ENCODE data around the gene ARMC10. TPM values are rescaled to one million over a fixed set of nuclear protein-coding genes. Genes with fewer than 3 reads are reported as not detected.

ARMC10 gene
- total RNA-seq, 2 experiments from 2014 or later: 24.3 to 33.4 TPM

DNA sequence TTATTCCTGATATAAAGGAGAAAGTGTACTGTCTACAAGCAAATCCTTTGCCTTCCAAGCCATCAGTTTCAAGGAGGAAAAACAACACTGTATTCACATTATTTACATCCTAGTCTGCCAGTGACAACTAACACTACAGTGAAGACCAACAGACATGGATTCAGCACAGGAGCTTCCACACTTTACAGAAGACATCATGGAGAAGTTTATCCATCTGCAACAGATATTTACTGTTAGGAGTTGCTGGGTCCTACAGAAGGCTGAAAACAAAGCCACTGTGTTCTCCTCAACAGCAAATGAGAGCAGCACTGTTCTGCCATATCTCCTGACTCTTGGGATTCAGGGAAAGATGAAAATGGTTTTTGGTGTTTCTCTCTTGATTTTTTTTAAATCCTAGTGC, 42.1 kb downstream of the ARMC10 start:
- TF ChIP-seq EZH2phosphoT487 (IDR thresholded peaks at IDR 0.05; ENCODE audit: borderline replicate concordance, low read depth, low read length): no peak
- TF ChIP-seq, protein P1, sequence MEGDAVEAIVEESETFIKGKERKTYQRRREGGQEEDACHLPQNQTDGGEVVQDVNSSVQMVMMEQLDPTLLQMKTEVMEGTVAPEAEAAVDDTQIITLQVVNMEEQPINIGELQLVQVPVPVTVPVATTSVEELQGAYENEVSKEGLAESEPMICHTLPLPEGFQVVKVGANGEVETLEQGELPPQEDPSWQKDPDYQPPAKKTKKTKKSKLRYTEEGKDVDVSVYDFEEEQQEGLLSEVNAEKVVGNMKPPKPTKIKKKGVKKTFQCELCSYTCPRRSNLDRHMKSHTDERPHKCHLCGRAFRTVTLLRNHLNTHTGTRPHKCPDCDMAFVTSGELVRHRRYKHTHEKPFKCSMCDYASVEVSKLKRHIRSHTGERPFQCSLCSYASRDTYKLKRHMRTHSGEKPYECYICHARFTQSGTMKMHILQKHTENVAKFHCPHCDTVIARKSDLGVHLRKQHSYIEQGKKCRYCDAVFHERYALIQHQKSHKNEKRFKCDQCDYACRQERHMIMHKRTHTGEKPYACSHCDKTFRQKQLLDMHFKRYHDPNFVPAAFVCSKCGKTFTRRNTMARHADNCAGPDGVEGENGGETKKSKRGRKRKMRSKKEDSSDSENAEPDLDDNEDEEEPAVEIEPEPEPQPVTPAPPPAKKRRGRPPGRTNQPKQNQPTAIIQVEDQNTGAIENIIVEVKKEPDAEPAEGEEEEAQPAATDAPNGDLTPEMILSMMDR (conservative IDR thresholded peaks at IDR 0.05; ENCODE audit: low read length): no peak
- no peaks in the 10 kb centered on the region for H3K4me1 ChIP-seq (ENCODE audit: insufficient read depth, low read length, poor library complexity, severe bottlenecking)

DNA sequence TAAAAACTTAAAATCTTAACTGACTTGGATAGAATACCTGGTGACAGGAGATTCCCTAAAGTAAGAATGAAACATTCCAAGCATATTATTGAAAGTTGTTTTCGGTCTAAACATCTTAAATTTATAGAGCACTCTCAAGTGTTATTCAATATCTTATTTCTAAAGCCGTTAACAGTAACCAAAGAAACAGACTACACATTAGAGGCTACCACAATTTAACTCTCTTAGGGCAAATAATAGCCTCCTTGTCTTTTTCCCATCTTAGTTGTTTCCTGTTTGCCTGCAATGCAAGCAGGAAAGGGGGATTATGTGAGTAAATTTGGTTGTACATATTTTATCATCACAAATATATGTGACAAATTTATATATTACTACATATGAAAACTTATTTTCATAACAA, 42.5 kb downstream of the ARMC10 start:
- Histone ChIP-seq H3K4me2 (ENCODE audit: low read length) (no peak overlapping the region), H2AFZ (ENCODE audit: low read length) (no peak overlapping the region), H3K27ac (ENCODE audit: low read depth, low read length, poor library complexity, severe bottlenecking) (no peak overlapping the region), H3K9me2 (ENCODE audit: insufficient read depth, low read length) (no peaks in the 10 kb centered on the region), H3K4me3 (ENCODE audit: low read depth, low read length, poor library complexity, severe bottlenecking) (no peak overlapping the region), H3K79me2 (ENCODE audit: insufficient read depth, low read depth, low read length) (no peaks in the 10 kb centered on the region), H3K9me3 (ENCODE audit: low read length) (no peaks in the 10 kb centered on the region), H3K36me3 (ENCODE audit: insufficient read depth, low read length) (peaks cover 50% of the 10 kb centered on the region), H4K20me1 (ENCODE audit: insufficient read depth, low read length) (no peaks in the 10 kb centered on the region), H3K4me1 (ENCODE audit: insufficient read depth, low read length, poor library complexity, severe bottlenecking) (no peaks in the 10 kb centered on the region)
- TF ChIP-seq, protein P1 (conservative IDR thresholded peaks at IDR 0.05; ENCODE audit: low read length): no peak
- TF ChIP-seq EZH2phosphoT487 (IDR thresholded peaks at IDR 0.05; ENCODE audit: borderline replicate concordance, low read depth, low read length): no peak
- no TSS peak for BruUV-seq (replicated peaks)
- CTCF ChIA-PET (ENCODE audit: unreplicated experiment): no interaction called here
- intact Hi-C loops (cut with micrococcal nuclease; ENCODE audit: unreplicated experiment): no loop called here
- no peak for DNase-seq (ENCODE audit: low spot score)
- POLR2A ChIA-PET: no interaction called here

More for the DNA sequence above, 42.1 kb downstream of the ARMC10 start:
- Histone ChIP-seq H4K20me1 (ENCODE audit: insufficient read depth, low read length) (no peaks in the 10 kb centered on the region), H3K27ac (ENCODE audit: low read depth, low read length, poor library complexity, severe bottlenecking) (no peak overlapping the region), H3K9me2 (ENCODE audit: insufficient read depth, low read length) (no peaks in the 10 kb centered on the region), H2AFZ (ENCODE audit: low read length) (no peak overlapping the region), H3K4me2 (ENCODE audit: low read length) (no peak overlapping the region), H3K36me3 (ENCODE audit: insufficient read depth, low read length) (peaks cover 45% of the 10 kb centered on the region), H3K9me3 (ENCODE audit: low read length) (no peaks in the 10 kb centered on the region), H3K4me3 (ENCODE audit: low read depth, low read length, poor library complexity, severe bottlenecking) (no peak overlapping the region), H3K79me2 (ENCODE audit: insufficient read depth, low read depth, low read length) (no peaks in the 10 kb centered on the region)
- ChIA-PET CTCF (ENCODE audit: unreplicated experiment) (no interaction called here), POLR2A (no interaction called here)
- intact Hi-C loops (cut with micrococcal nuclease; ENCODE audit: unreplicated experiment): no loop called here
- no TSS peak for BruUV-seq (replicated peaks)
- DNase-seq (ENCODE audit: low spot score): no peak

GRCh38 chr7:103119791-103120291, 44.9 kb downstream of the ARMC10 start:
- Histone ChIP-seq H3K27ac (ENCODE audit: low read depth, low read length, poor library complexity, severe bottlenecking) (no peak overlapping the region), H2AFZ (ENCODE audit: low read length) (no peak overlapping the region), H3K9me2 (ENCODE audit: insufficient read depth, low read length) (no peaks in the 10 kb centered on the region), H3K4me2 (ENCODE audit: low read length) (no peak overlapping the region), H3K79me2 (ENCODE audit: insufficient read depth, low read depth, low read length) (no peaks in the 10 kb centered on the region), H3K9me3 (ENCODE audit: low read length) (no peaks in the 10 kb centered on the region), H3K4me1 (ENCODE audit: insufficient read depth, low read length, poor library complexity, severe bottlenecking) (no peaks in the 10 kb centered on the region), H3K4me3 (ENCODE audit: low read depth, low read length, poor library complexity, severe bottlenecking) (no peak overlapping the region), H3K36me3 (ENCODE audit: insufficient read depth, low read length) (peaks cover 53% of the 10 kb centered on the region), H4K20me1 (ENCODE audit: insufficient read depth, low read length) (no peaks in the 10 kb centered on the region)
- TF ChIP-seq, protein P1 (conservative IDR thresholded peaks at IDR 0.05; ENCODE audit: low read length): no peak
- no peak for TF ChIP-seq EZH2phosphoT487 (IDR thresholded peaks at IDR 0.05; ENCODE audit: borderline replicate concordance, low read depth, low read length)
- ChIA-PET POLR2A (interaction anchor here (0.6 to 1.7 kb wide), 4 partner anchors 9 to 33 kb away, joined by 3 to 6 read pairs (median 4); no protein-coding TSS in a partner anchor), CTCF (ENCODE audit: unreplicated experiment) (no interaction called here)
- no TSS peak for BruUV-seq (replicated peaks)
- DNase-seq (ENCODE audit: low spot score): no peak
- intact Hi-C loops (cut with micrococcal nuclease; ENCODE audit: unreplicated experiment): no loop called here
